ENCODE results near the gene SH3TC1.

SH3TC1 gene

GRCh38 chr4:8235686-8236085, 36.6 kb downstream of the SH3TC1 start:
- Histone ChIP-seq H3K36me3 (no peaks in the 10 kb centered on the region), H3K27ac (no peak overlapping the region), H3K9me3 (no peaks in the 10 kb centered on the region), H3K27me3 (peaks cover 10% of the 10 kb centered on the region), H3K4me3 (ENCODE audit: low read depth in 1 of 2, low read length in 1 of 2) (no peak overlapping the region), H3K4me1 (ENCODE audit: control insufficient read depth in 1 of 2, insufficient read depth in 1 of 2, low read depth in 1 of 2, low read length in 1 of 2) (no peaks in the 10 kb centered on the region)
- TF ChIP-seq CTCF (IDR thresholded peaks at IDR 0.05): no peak

- no peaks in the 10 kb centered on the region for H3K9me3 ChIP-seq
- H3K36me3 ChIP-seq: no peaks in the 10 kb centered on the region
- H3K27ac ChIP-seq: no peak overlapping the region
- peaks cover 11% of the 10 kb centered on the region for H3K27me3 ChIP-seq
- TF ChIP-seq CTCF (IDR thresholded peaks at IDR 0.05): no peak
- no peaks in the 10 kb centered on the region for H3K4me1 ChIP-seq (ENCODE audit: control insufficient read depth in 1 of 2, insufficient read depth in 1 of 2, low read depth in 1 of 2, low read length in 1 of 2)
- H3K4me3 ChIP-seq (ENCODE audit: low read depth in 1 of 2, low read length in 1 of 2): no peak overlapping the region
These were observed 37.2 kb downstream of the SH3TC1 start for GRCh38 chr4:8236106-8236919.

GRCh38 chr4:8236920-8237195, 37.8 kb downstream of the SH3TC1 start:
- no peaks in the 10 kb centered on the region for H3K9me3 ChIP-seq
- no peak overlapping the region for H3K27ac ChIP-seq
- no peaks in the 10 kb centered on the region for H3K36me3 ChIP-seq
- H3K4me3 ChIP-seq (ENCODE audit: low read depth in 1 of 2, low read length in 1 of 2): no peak overlapping the region
- no peak for TF ChIP-seq CTCF (IDR thresholded peaks at IDR 0.05)
- H3K27me3 ChIP-seq: peaks cover 11% of the 10 kb centered on the region
- H3K4me1 ChIP-seq (ENCODE audit: control insufficient read depth in 1 of 2, insufficient read depth in 1 of 2, low read depth in 1 of 2, low read length in 1 of 2): peaks cover 0 to under 1% of the 10 kb centered on the region in 2 experiments

DNA sequence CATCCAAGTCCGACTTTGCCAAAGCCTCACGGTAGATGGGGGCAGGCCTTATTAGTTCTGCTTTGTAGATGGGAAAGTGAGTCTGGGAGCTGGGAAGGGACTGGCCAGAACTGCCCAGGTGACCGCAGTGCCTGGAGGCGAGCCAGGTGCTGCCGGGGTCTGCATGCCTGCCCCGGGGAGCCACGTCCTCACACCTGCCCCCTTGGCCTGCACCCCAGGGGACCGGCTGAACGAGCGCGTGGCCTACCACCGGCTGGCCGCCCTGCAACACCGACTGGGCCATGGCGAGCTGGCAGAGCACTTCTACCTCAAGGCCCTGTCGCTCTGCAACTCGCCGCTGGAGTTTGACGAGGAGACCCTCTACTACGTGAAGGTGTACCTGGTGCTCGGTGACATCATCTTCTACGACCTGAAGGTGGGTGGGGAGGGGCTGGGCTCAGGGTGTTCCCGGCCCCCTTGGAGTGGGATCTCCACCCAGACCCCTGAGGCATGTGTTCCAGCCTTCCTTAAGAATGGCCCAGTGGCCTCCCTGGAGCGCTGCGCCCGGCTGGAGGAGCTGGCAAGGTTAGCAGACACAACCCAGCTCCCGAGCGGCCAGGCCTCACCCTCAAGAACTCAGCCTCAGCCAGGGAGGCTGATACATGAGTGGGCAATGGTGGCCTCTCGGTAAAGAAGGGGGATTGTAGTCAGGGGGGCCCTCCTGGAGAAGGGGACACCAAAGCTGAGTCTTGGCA, 38.3 kb downstream of the SH3TC1 start:
- Histone ChIP-seq H3K27ac (no peak overlapping the region), H3K36me3 (no peaks in the 10 kb centered on the region), H3K27me3 (peaks cover 11% of the 10 kb centered on the region), H3K9me3 (no peaks in the 10 kb centered on the region), H3K4me3 (ENCODE audit: low read depth in 1 of 2, low read length in 1 of 2) (no peak overlapping the region), H3K4me1 (ENCODE audit: control insufficient read depth in 1 of 2, insufficient read depth in 1 of 2, low read depth in 1 of 2, low read length in 1 of 2) (peaks cover 0 to 6% of the 10 kb centered on the region in 2 experiments)
- no peak for TF ChIP-seq CTCF (IDR thresholded peaks at IDR 0.05)

DNA sequence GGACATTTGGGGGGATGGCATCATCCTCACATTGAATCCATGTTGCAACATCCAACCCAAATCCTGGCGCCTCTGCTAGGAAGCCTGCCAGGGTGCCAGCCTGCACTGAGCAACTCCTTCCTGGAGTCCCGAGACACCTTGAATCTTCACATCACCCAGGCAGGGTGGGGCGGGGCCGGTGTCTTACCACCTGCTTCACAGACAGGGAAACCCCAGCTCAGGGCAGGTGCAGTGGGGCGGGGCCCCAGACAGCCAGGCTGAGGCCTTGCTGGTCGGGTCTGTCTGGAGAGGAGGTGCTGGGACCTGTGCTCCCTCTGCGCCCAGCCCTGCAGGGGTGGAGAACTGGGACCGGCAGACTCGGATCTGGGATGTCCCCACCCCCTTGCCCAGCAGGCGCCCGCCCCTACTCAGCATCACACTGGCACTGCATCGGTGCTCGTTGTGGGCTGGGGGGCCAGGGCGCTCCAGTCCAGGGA, 39.0 kb downstream of the SH3TC1 start:
- H3K27me3 ChIP-seq: peaks cover 11% of the 10 kb centered on the region
- H3K4me3 ChIP-seq (ENCODE audit: low read depth in 1 of 2, low read length in 1 of 2): no peak overlapping the region
- peaks cover 0 to 7% of the 10 kb centered on the region in 2 experiments for H3K4me1 ChIP-seq (ENCODE audit: control insufficient read depth in 1 of 2, insufficient read depth in 1 of 2, low read depth in 1 of 2, low read length in 1 of 2)
- TF ChIP-seq CTCF (IDR thresholded peaks at IDR 0.05): no peak
- no peaks in the 10 kb centered on the region for H3K9me3 ChIP-seq
- no peaks in the 10 kb centered on the region for H3K36me3 ChIP-seq
- H3K27ac ChIP-seq: no peak overlapping the region
